Activated CD4-positive, alpha-beta T cell treated with anti-CD3 and anti-CD28 coated beads, Interleukin-2, amount 10 ng/mL, durations not matched to agents 7 days and 5 days (primary cell): ENCODE measurements around the gene SEC63. TPM values are rescaled to one million over a fixed set of nuclear protein-coding genes. Genes with fewer than 3 reads are reported as not detected.
"Not testable (repeated sequence)": the region's sequence is repeated elsewhere in the genome, so short reads cannot be mapped to it uniquely, and the experiment has no call there.

Source experiments
- CTCF ChIA-PET: fragments of 350-600 bp; sonication (Branson Sonifier 250); formaldehyde crosslinking; loops from one replicate; lab custom pipeline; 2021; ENCODE audit warnings: antibody characterized with exemption; lab: Charles Lee
- POLR2A ChIA-PET: fragments of 350-600 bp; sonication (Branson Sonifier 250); formaldehyde crosslinking; loops from one replicate; lab custom pipeline; 2021; ENCODE audit warnings: antibody characterized with exemption; lab: Charles Lee
- DNase-seq: peaks from one replicate; pipeline ENCODE4 v3.0.0-alpha.2; 2020
- H3K27ac Mint-ChIP-seq: one replicate; pipeline ENCODE4 v1.8.0; 2021; ENCODE audit warnings: mild to moderate bottlenecking, moderate library complexity, mixed read lengths
- H3K27me3 Mint-ChIP-seq: one replicate; pipeline ENCODE4 v1.8.0; 2021; ENCODE audit warnings: mixed read lengths
- H3K36me3 Mint-ChIP-seq: one replicate; pipeline ENCODE4 v1.8.0; 2021; ENCODE audit warnings: low read depth, mixed read lengths
- H3K4me1 Mint-ChIP-seq: one replicate; pipeline ENCODE4 v1.8.0; 2021; ENCODE audit warnings: mixed read lengths
- H3K4me3 Mint-ChIP-seq: one replicate; pipeline ENCODE4 v1.8.0; 2021; ENCODE audit warnings: mild to moderate bottlenecking, moderate library complexity, mixed read lengths
- H3K9me3 Mint-ChIP-seq: one replicate; pipeline ENCODE4 v1.8.0; 2021; ENCODE audit warnings: mixed read lengths
- total RNA-seq, 2 experiments: library from RNA; stranded (reverse); gene quantifications; one replicate each; pipeline ENCODE4 v1.2.3, GENCODE V29; 2021

Gene SEC63, protein sequence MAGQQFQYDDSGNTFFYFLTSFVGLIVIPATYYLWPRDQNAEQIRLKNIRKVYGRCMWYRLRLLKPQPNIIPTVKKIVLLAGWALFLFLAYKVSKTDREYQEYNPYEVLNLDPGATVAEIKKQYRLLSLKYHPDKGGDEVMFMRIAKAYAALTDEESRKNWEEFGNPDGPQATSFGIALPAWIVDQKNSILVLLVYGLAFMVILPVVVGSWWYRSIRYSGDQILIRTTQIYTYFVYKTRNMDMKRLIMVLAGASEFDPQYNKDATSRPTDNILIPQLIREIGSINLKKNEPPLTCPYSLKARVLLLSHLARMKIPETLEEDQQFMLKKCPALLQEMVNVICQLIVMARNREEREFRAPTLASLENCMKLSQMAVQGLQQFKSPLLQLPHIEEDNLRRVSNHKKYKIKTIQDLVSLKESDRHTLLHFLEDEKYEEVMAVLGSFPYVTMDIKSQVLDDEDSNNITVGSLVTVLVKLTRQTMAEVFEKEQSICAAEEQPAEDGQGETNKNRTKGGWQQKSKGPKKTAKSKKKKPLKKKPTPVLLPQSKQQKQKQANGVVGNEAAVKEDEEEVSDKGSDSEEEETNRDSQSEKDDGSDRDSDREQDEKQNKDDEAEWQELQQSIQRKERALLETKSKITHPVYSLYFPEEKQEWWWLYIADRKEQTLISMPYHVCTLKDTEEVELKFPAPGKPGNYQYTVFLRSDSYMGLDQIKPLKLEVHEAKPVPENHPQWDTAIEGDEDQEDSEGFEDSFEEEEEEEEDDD
- total RNA-seq: 10 to 100 TPM; 61.7 to 67.2 TPM

GRCh38 chr6:107957909-107958688 is at the start of gene SEC63:
Gene SEC63, minus strand, starts transcription at chr6:107958208. Its CDS starts 199 bp downstream, at chr6:107958009.
- no peaks in the 10 kb centered on the region for H3K27me3 Mint-ChIP-seq
- peak within 1 kb of the TSS; percentile 86 for H3K4me3 Mint-ChIP-seq
- no peaks in the 10 kb centered on the region for H3K9me3 Mint-ChIP-seq
- peak within 1 kb of the TSS; percentile 97 for H3K27ac Mint-ChIP-seq
- ChIA-PET POLR2A (interaction anchor here (0.6 kb wide), 1 partner anchor 193 kb away, joined by 3 read pairs; no protein-coding TSS in a partner anchor), CTCF (interaction anchor here (0.5 to 1.0 kb wide), 2 partner anchors 22 to 26 kb away, joined by 3 to 4 read pairs; no protein-coding TSS in a partner anchor)
- peaks cover 32% of the 10 kb centered on the region for H3K4me1 Mint-ChIP-seq
- peak; percentile 98 for DNase-seq
- H3K36me3 Mint-ChIP-seq: peaks cover 14% of the 10 kb centered on the region

GRCh38 chr6:108005961-108006360 is 48.0 kb upstream of the SEC63 start:
- Mint-ChIP-seq H3K27ac (no peak overlapping the region), H3K36me3 (peaks cover 5% of the 10 kb centered on the region), H3K27me3 (peaks cover 5% of the 10 kb centered on the region), H3K9me3 (peaks cover 15% of the 10 kb centered on the region), H3K4me1 (no peaks in the 10 kb centered on the region), H3K4me3 (no peak overlapping the region)
- ChIA-PET CTCF (no interaction called here), POLR2A (no interaction called here)
- DNase-seq: no peak

- no peak overlapping the region for H3K4me3 Mint-ChIP-seq
- H3K4me1 Mint-ChIP-seq: no peaks in the 10 kb centered on the region
- peaks cover 15% of the 10 kb centered on the region for H3K9me3 Mint-ChIP-seq
- no peak overlapping the region for H3K27ac Mint-ChIP-seq
- H3K36me3 Mint-ChIP-seq: peaks cover 5% of the 10 kb centered on the region
- CTCF ChIA-PET: no interaction called here
- DNase-seq: no peak
- H3K27me3 Mint-ChIP-seq: peaks cover 7% of the 10 kb centered on the region
- POLR2A ChIA-PET: no interaction called here
Measured at GRCh38 chr6:108004861-108005260, 46.9 kb upstream of the SEC63 start.

- ChIA-PET POLR2A (no interaction called here), CTCF (interaction anchor here (0.6 to 1.4 kb wide), 2 partner anchors 8 to 1048 kb away, joined by 3 read pairs; no protein-coding TSS in a partner anchor)
- no peak for DNase-seq
- Mint-ChIP-seq H3K27ac (no peak overlapping the region), H3K27me3 (peaks cover 7% of the 10 kb centered on the region), H3K36me3 (no peaks in the 10 kb centered on the region), H3K9me3 (peaks cover 2% of the 10 kb centered on the region), H3K4me3 (no peak overlapping the region), H3K4me1 (no peaks in the 10 kb centered on the region)
Measured at GRCh38 chr6:108002365-108003221, 44.6 kb upstream of the SEC63 start.

DNA sequence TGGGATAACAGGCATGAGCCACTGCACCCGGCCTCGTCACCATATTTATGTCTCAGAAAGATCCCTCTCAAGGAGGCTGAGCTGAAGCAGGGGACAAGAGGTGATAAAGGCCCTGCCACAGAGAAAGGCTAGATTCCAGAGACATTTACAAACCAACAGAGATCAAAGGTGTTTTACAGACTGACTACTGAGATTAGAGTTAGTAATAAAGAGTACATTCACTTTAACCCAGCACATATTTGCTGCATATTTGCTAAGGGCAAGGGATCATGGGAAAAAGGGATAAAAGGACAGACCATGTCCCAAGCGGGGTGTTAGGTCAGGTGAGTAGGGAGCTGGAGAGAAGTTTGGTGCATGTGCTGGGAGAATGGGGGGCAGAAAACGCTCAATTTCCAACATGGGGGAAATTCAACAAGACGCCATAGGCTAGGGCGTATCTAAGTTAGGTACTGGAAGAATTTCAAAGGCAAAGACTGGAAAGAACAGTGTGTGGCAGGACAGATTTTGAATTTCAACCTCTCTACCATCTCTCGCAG is 43.8 kb upstream of the SEC63 start:
- Mint-ChIP-seq H3K27me3 (peaks cover 7% of the 10 kb centered on the region), H3K36me3 (no peaks in the 10 kb centered on the region), H3K9me3 (no peaks in the 10 kb centered on the region), H3K27ac (no peak overlapping the region), H3K4me3 (no peak overlapping the region), H3K4me1 (no peaks in the 10 kb centered on the region)
- no peak for DNase-seq
- POLR2A ChIA-PET: no interaction called here
- CTCF ChIA-PET: no interaction called here

DNA sequence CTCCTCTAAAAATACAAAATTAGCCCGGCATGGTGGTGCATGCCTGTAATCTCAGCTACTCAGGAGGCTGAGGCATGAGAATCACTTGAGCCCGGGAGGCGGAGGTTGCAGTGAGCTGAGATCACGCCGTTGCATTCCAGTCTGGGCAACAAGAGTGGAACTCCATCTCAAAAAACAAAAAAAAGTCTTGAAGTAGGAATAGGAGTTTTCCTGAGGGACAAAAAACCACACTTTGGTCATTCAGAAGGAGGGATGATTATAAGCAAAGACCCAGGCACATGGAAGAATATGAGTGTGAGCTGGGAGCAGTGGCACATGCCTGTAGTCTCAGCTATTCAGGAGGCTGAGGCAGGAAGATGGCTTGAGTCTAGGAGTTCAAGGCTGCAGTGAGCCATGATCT is 42.3 kb upstream of the SEC63 start:
- H3K36me3 Mint-ChIP-seq, H3K4me1 Mint-ChIP-seq, H3K9me3 Mint-ChIP-seq, DNase-seq, POLR2A ChIA-PET, H3K4me3 Mint-ChIP-seq, H3K27me3 Mint-ChIP-seq, H3K27ac Mint-ChIP-seq: not testable (repeated sequence)
- CTCF ChIA-PET: interaction anchor here (1.3 kb wide), 1 partner anchor 24 kb away, joined by 3 read pairs; no protein-coding TSS in a partner anchor

GRCh38 chr6:107999341-107999740 is 41.3 kb upstream of the SEC63 start:
- H3K27me3 Mint-ChIP-seq: peaks cover 7% of the 10 kb centered on the region
- DNase-seq: no peak
- H3K9me3 Mint-ChIP-seq: no peaks in the 10 kb centered on the region
- POLR2A ChIA-PET: no interaction called here
- CTCF ChIA-PET: interaction anchor here (0.7 to 1.0 kb wide), 2 partner anchors 18 to 19 kb away, joined by 3 to 4 read pairs; no protein-coding TSS in a partner anchor
- no peaks in the 10 kb centered on the region for H3K36me3 Mint-ChIP-seq
- no peak overlapping the region for H3K27ac Mint-ChIP-seq
- no peaks in the 10 kb centered on the region for H3K4me1 Mint-ChIP-seq
- H3K4me3 Mint-ChIP-seq: no peak overlapping the region

DNA sequence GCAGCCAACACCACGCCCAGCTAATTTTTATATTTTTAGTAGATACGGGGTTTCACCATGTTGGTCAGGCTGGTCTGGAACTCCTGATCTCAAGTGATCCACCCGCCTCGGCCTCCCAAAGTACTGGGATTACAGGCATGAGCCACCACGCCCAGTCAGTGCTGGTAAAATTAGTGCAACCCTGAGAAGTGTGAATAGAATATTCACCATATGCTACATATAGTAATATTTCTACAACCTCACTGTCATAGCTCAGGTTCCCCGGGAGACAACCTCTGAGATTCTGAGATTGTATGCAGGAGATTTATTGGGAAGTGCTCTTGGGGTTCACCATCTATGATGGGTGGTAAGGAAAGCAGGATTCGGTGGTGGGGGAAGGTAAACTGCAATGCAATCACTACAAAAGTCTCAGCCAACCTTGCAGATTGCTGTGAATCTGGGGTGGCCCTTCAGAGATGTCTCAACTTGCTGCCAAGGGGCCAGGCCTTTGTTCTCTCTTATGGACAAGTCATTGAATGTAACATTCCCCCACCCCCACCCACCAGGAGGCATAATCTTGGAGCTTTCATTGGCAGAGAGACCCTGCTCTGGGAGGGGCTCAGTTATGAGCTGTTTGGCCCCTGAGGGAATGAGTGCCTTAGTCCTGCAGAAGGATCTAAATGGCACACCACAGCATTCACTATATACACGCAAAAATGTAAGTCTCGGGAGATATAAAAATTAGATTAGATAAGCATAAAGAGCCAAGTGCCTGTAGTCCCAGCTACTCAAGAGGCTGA is 34.0 kb upstream of the SEC63 start:
- DNase-seq: no peak
- Mint-ChIP-seq H3K27ac (no peak overlapping the region), H3K27me3 (no peaks in the 10 kb centered on the region), H3K4me1 (peaks cover 8% of the 10 kb centered on the region), H3K36me3 (no peaks in the 10 kb centered on the region), H3K4me3 (no peak overlapping the region), H3K9me3 (no peaks in the 10 kb centered on the region)
- POLR2A ChIA-PET: no interaction called here
- CTCF ChIA-PET: interaction anchor here (0.6 kb wide), 1 partner anchor 509 kb away, joined by 3 read pairs; no protein-coding TSS in a partner anchor

DNA sequence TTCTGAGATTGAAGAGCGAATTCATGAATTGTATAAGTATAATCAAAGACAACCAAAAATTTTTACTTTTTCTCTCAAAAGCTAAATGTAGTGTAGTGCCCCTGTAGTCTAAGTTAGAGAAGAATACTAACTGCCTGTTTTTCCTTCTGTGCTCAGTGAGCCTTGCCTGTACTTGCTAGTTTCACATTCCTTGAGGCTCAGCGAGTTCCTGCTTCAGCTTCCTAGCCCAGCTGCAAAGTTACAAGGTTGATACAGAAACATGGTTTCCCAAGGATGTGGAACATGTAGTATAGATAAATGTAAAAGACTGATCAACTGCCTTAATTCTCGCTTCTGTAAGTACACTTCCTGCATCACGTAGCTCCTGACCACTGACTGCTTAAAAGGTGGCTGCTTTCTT is 33.1 kb upstream of the SEC63 start:
- ChIA-PET CTCF (interaction anchor here (0.6 kb wide), 1 partner anchor 13 kb away, joined by 3 read pairs; no protein-coding TSS in a partner anchor), POLR2A (interaction anchor here (0.6 kb wide), 1 partner anchor 147 kb away, joined by 3 read pairs; no protein-coding TSS in a partner anchor)
- DNase-seq: no peak
- Mint-ChIP-seq H3K27me3 (no peaks in the 10 kb centered on the region), H3K36me3 (no peaks in the 10 kb centered on the region), H3K9me3 (no peaks in the 10 kb centered on the region), H3K4me3 (no peak overlapping the region), H3K4me1 (peaks cover 8% of the 10 kb centered on the region), H3K27ac (peak overlapping the region; percentile 32)

DNA sequence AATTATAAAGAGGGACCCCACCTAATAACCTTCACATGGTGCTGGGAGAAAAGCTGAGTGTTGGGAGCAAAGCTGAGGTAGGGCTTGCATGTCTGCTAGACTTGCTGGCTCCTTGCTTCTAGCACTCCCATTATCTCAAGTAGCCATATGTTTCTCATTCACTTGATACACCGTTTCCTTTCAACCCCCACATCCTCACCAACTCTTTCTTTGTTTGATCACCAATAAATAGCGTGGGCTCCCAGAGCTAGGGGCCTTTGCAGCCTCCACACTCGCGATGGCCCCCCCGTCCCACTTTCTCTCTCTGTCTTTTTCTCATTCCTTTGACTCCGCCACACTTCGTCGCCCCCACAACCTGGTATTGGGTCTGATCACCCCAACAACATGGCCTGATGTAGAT is 32.6 kb upstream of the SEC63 start:
- not testable (repeated sequence) for H3K9me3 Mint-ChIP-seq, H3K4me3 Mint-ChIP-seq, H3K27me3 Mint-ChIP-seq, H3K4me1 Mint-ChIP-seq, H3K36me3 Mint-ChIP-seq, DNase-seq
- peak overlapping the region; percentile 14 for H3K27ac Mint-ChIP-seq
- POLR2A ChIA-PET: interaction anchor here (0.6 kb wide), 1 partner anchor 147 kb away, joined by 3 read pairs; no protein-coding TSS in a partner anchor
- CTCF ChIA-PET: interaction anchor here (0.6 kb wide), 1 partner anchor 12 kb away, joined by 3 read pairs; no protein-coding TSS in a partner anchor
